GM21526 (cell line): ENCODE data around the gene KRTAP10-3.
"Not testable (repeated sequence)": the region's sequence is repeated elsewhere in the genome, so short reads cannot be mapped to it uniquely, and the experiment has no call there.

Source experiments
- ATAC-seq: cut with Tn5 transposase; IDR thresholded peaks from one replicate; pipeline ENCODE4 v1.9.1; 2021; ENCODE audit warnings: moderate library complexity; ENCODE audit not compliant: unreplicated experiment, low FRiP score

The KRTAP10-3 gene

DNA sequence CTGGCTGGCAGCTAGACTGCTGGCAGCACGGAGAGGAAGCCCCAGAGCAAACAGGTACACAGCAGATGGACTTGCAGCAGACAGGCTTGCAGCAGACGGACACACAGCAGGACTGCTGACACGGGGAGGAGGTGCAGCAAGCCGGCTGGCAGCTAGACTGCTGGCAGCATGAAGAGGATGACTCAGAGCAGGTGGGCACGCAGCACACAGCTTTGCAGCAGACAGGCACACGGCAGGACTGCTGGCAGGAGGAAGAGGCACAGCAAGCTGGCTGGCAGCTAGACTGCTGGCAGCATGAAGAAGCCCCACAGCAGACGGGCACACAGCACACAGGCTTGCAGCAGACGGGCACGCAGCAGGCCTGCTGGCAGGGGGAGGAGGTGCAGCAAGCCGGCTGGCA, 7.8 kb downstream of the KRTAP10-3 start:
- no peak for ATAC-seq

DNA sequence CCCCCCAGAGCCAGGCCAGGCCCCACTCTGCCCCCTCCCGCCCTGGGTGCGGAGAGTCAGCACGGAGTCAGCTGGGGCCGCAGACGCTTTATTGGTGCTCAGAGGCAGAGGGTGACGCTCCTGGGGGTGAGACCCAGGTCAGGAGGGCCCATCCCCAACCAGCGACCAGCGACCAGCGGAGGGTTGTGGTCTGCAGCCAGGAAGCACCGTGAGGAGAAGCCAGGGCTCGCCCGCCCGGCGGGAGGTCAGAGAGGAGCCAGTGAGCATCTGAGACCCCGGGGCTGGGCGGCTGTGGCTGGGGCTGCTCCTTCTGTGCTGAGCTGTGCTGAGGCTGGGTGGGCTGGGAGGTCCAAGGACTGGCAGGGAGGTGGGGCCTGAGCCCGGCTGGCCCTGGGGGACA, 8.3 kb downstream of the KRTAP10-3 start:
- not testable (repeated sequence) for ATAC-seq

DNA sequence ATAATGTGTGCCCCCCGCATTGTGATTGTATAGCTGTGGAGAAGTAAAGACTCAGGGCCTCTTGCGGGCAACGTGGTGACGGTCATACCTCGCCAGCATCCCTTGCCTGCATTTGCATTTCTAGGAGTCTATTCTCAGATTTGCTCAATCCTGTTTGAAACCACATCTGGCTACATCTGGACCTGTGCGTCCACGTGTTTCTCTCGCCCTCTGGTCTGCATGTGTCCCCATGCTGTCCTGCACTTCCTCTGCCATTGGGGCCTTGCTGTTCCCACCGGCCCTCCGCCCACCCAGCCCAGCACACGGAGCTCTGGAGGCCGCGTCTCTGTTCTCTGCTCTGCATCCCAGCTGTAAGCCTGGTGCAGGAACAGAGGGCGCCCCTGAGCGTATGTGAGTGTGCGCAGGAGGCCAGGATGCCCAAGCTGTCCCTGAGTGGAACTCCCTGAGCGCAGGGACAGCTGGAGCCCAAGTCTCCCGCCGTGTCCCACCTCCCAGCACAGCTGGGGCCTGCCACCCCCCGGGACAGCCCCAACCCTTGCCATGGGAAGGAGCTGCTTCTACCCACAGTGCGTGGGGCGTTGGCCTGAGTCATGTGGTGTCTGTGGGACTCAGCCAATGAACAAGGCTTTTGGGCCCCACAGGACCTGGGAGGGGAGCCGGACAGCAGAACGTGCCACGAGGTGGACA, 8.9 kb downstream of the KRTAP10-3 start:
- no peak for ATAC-seq

DNA sequence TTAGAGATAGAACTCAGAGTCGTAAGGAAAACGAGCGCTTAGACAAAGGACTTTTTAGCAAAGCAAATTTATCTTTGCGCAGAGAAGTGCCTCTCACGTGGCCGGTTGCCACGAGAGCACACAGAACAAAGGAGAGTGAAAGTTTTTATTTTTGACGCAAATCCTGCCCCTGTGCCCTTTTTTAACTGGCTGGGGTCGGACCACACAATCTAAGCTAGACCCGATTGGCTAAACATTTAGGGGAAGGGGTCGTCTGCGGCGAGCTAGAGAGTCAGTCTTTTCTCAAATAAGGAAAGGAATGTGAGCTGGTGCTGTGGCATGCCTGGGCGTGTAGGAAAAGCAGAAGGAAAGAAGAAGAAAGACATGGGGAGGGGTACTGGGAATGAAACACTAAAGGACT, 9.7 kb downstream of the KRTAP10-3 start:
- no peak for ATAC-seq

DNA sequence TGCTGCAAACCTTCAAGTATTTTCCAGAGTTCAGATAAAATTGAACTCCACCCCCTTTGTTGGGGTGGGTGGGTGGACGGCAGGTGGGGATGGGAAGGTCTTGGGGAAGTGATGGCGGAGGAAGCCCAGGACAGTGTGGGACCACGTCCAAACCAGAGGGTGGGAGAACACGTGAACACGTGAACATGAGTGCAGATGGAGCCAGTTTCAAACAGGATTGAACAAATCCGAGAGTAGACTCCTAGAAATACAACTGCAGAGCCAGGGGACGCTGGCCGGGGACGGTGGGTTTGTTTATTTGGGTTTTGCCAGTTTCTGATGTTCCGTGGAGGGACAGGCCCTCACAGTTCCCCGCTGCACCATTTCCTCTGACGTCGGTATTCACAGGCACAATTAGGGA, 10.2 kb downstream of the KRTAP10-3 start:
- ATAC-seq: no peak

DNA sequence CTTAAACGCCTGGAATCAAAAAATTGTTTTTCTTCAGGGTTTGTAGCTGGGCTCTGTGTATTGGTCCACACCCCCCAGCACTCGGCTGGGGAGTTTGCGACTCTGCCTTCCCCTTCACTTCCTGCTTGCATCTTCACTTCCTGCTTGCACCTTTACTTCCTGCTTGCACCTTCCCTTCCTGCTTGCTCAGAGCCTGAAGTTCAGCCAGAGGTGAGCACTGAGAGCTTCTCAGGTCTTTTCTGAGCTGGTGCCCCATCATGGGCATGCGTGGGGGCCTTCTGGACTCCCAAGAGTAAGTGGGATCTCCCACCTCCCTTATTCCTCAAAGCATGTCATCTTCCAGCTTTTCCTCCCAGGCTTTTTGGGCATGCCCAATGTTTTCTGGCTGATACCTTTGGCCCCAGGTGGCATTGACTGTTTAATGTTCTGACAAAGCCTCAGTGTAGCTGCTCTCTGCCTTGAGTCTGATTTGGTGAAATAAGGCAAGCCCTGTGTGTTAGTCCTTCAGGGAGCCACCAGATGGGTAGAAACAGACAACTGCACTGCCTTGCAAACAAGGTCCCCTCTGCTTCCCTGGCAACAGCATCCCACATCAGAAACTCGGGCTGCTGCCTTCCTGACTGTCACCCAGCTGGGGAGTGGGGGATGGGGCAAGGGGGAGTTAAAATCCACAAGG, 10.8 kb downstream of the KRTAP10-3 start:
- no peak for ATAC-seq

DNA sequence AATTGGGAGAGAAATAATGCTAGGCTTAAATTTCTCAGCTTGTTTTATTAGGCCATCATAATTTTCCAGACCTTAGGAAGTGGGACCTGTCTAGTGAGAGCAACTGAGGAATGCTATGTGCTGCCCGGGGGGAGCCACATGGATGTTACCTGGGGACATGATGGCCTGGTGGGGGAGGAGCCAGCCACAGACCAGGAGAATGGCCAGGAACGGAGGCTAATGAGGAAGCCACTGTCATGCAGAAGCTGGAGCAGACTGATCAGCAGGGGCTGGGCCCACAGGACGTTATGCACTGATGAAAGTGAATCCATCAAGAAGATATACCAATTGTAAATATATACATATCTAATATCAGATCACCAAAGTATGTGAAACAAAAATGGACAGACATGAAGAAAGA, 14.0 kb downstream of the KRTAP10-3 start:
- no peak for ATAC-seq

DNA sequence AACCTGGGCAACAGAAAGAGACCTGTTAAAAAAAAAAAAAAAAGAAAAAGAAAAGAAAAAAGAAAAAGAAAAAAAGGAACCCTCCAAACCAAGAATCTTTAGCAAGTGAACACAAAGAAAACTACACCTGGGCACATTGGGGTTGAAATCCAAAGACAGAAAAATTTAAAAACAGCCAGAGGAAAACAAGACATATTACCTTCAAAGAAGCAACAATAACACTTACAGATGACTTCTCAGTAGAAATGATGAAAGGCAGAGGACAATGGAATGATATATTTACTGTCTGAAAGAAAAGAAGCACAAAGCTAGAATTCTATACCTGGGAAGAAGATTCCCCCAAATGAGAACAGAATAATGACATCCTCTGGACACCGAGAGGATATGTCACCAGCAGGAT, 15.9 kb downstream of the KRTAP10-3 start:
- ATAC-seq: no peak

DNA sequence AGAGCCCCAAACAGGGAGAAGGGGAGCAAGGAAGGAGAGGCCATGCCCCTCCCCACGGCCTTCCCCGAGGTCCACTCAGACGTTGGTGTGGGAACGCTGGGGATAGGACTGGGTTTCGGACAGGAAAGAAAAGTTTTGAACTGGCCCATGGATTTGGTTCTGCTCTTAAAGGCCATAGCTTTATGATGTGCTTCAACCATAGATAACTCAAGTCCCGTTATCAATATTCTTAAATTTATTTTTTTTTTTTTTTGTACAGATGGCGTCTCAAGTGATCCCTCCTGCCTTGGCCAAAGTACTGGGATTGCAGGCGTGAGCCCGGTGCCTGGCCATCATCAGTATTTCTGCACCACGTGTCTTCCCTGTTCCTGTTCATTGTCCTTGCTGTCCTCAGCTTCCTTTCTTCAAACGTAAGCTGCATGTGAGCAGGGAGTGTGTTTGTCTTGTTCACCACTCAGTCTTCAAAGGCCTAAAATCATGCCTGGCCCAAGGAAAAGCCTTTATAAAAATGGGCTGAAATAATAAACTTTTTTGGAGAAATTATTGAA, 17.8 kb downstream of the KRTAP10-3 start:
- ATAC-seq: no peak

DNA sequence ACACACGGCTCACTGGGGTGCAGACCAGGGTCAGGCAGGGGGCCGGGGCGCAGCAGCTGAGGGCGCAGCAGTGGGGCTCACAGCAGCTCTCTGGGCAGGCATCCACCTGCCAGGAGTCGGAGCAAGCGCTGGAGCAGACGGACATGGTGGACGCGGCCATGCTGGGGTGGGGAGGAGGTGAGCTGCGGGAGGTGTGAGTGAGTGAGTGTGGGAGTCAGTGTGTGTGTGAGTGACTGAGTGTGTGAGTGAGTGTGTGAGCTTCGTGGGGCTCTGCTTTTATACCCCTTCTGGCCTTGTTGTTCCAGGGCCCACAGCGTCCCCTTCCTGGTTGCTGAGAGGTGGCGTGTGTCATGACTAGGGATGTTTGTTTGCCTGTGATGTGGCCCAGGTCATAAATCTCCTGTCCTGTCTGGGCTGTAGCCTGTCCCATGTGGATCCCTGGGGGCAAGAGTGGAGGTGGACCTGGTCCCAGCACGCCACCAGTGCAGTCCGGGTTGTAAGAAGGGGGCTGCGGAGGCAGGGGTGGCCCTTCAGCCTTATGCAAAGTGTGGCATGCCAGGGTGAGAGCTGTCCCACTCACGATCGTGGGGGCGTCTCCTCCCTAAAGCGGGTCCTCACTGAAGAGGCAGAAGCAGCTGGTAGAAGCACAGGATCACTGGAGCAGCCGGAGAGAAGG, 18.5 kb downstream of the KRTAP10-3 start, which contains the start of gene KRTAP10-1:
Gene KRTAP10-1 (minus strand): TSS at position 205 of the 676 bp plus-strand sequence. CDS start 45 bp downstream, at position 160.
- no peak for ATAC-seq

DNA sequence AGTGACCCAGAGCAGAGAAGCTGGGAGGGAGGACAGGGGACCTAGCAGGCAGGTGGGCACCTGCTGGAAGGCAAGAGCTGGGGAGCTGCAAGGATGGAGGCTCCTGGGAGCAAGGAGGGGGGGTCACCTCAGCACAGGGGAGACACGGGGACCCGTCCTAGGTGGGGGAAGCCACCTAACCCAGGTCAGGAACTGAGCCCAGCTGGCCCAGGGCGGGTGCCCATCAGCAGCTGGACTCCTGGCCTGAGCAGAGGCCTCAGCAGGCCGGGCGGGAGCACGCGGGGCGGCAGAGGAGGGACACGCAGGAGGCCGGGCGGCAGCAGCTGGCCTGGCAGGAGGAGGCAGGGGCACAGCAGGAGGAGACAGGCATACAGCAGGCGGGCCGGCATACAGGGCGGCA, 19.5 kb downstream of the KRTAP10-3 start:
- no peak for ATAC-seq

DNA sequence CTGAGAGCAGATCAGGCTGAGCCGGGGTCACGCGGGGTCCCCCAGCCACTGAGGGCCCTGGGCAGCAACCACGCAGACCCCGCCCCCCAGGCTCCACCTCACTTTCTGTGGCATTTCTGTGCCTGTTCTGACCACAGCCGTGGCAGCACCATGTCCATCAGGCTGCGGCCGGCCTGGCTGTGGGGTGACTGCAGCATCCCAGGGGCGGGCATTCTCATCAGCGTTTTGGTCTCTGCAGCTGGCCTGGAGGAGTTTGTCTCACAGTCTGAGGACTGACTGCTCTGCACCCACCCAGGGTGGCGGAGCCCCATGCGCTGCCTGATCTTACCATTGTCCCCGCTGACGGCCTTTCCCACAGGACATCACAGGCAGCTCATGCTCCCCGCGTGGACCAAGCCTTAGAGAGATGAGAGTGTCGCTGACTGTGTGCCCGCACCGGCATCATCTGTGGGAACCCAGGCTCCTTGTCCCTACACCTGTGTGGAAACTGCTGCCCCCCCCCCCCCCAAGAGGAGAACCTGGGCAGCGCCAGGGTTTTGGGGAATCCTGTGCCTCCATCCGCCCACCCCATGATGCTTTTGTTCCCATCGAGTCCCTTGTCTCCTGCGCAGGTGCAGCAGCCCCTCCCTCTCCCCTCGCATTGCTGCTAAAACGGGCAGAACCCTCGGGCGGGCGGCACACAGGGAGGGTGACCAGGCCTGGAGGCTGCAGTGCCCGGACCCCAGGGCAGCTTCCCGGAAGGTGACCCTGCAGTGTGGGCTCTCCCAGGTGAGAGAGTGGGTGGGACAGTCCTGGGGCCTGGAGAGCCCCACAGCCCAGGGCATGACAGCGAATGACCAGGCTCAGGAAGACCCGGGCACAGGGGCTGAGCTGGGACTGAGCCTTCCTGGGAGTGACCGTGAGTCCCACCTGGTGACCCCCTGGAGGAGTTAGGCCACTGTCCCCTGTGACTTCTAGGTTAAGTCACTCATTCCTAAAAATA, 20.4 kb downstream of the KRTAP10-3 start:
- ATAC-seq: no peak

DNA sequence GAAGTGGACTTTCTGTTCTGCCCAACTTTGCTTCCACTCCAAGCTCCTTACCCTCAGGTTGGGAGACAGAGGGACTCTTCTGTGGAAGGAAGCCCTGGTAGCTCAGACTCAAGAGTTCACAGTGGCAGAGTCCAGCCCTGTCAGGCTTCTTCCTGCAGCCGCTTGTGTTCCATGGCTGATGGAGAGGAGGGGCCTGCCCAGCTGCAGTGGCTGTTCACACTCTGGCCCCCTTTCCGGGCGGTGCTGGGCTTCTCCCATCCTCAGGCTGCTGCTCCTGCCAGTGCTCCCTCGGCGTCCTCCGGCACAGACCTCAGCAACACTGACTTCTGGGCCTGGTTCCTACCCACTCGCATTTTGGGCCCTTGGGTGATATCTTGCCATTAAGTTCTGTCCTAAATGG, 22.6 kb downstream of the KRTAP10-3 start:
- ATAC-seq: no peak

DNA sequence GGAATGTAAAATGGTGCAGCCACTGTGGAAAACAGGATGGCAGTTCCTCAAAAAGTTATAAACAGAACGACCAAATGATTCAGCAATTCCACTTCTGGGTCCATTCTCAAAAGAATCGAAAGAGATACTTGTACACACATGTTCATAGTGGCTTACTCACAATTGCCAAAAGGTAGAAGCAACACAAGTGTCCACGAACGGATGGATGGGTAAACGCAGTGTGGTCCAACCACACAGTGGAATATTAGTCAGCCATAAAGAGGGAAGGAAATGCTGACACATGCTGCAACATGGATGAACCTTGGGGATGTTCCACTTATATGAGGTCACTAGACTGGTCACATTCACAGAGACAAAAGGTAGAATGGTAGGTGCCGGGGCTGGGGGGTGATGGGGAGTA, 23.9 kb downstream of the KRTAP10-3 start:
- ATAC-seq: no peak

DNA sequence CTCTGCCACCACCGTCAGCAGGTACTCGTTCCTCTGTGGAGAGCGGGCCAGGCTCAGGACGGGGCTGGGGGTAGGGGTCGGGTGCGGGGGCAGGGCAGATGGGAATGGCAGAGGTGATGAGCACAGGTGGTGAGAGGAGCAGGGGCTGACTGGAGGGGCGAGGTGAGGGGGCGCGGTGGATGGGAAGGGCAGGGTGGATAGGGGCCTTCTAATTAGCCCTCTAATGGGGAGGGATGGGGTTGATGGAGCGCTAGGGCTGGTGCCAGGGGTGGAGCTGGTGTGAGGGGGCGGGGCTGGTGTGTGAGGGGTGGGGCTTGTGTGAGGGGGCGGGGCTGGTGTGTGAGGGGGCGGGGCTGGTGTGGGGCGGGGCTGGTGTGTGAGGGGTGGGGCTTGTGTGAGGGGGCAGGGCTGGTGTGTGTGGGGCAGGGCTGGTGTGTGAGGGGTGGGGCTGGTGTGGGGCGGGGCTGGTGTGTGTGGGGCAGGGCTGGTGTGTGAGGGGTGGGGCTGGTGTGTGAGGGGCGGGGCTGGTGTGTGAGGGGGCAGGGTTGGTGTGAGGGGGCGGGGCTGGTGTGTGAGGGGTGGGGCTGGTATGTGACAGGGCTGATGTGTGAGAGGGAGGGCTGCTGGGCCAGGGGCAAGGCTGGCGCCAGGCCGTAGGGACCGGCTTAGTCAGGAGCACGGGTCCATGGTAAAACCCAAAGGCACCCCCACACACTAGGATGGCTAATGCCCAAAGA, 24.5 kb downstream of the KRTAP10-3 start:
- ATAC-seq: no peak

DNA sequence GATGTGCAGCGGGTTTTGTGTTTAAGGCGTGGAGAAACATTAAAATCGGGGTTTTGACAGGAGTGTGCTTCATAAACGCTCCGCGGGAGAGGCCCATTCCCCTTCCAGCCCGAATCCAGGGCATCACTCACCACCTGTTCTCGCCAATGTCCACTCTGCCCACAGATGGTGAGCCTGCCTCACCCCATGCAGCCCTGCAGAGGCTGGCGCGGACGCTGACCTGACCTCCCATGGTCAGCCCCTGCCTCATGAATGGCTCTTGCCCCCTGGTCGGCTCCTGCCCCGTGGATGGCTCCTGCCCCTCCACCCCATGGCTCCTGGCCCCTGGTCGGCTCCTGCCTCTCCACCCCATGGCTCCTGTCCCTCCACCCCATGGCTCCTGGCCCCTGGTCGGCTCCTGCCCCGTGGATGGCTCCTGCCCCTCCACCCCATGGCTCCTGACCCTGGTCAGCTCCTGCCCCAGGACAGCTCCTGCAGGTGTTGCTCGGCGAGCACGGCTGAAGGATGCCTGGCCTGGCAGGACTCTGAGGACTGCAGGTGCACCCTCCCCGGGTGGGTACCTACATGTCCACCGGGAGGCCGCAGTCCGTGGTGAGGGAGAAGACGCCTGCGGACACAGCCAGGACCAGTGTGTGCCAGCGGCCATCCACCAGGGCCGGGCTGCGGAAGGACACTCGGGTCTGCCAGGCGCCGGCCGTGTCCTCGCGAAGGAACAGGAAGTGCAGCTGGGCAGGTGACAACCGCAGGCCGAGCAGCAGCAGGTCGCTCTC, 25.3 kb downstream of the KRTAP10-3 start:
- ATAC-seq: no peak

DNA sequence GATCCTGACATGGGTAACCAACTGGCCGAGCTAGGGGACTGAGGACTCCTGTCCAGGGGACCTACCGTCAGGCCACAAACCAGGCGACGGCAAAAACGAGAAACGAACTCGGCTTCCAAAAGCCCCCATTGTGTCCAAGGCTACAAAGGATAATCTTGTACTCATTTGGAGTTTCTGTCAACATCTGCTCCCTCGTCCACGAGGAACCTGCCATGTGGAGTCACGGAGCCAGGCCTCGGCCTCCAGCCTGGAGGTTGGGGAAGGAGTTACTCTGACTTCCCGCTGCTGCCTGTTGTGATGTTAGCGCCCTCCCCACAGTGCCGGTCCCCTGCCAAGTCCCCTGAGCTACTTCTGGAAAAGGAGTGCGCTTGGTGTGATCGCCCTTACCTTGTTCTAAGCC, 25.9 kb downstream of the KRTAP10-3 start:
- no peak for ATAC-seq

DNA sequence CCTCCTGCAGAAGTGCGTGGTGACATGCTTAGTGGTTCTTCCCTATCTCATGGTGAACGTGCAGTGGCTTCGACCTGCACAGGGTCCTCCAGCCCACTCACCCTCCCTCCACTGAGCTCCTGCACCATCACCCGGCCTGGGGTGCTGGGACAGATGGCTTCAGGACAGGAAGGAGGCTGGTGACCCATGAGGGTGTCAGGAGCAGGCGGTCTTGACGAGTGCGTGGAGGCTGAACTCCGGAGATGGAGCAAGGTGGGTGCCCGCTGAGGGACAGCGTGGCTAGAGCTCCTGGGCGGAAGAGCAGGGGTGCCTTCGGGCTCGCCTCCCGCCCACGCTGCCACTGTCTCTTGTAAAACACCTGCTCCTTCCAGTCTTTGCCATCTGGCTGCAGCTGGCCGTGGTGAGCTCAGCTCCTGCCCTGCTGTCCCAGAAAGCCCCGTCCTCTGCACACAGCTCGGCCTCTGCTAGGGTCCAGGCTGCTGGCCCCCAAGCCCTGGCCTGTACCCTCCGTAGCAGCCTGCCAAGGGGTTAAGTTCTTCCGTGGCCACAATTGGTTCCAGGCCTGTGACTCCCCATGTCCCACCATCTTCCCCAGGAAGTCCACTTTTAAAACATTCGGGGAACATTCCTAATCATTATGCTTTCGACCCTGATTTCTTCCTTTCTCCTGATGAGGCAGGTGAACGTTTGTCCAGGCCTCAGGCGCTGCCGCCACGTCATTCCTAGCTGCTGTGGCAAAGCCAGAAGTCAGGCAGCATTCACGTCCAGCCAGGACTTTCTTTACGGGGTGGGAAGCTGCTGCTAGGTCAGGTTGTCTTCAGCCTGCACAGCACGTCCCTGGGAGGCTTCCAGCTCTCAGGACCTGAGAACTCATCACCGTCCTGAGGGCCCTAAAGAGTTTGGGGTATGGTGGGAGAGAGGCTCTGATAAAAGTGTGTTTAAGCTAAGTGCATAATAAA, 26.7 kb downstream of the KRTAP10-3 start:
- ATAC-seq: no peak
